Keratinocyte (primary cell): ENCODE results near the gene TFF1.

ENCODE experiments used
- EZH2 ChIP-seq: IDR thresholded peaks from one replicate; pipeline ENCODE4 v1.6.1; 2012; ENCODE audit warnings: inconsistent platforms, mild to moderate bottlenecking, low read length, moderate library complexity
- TF ChIP-seq, protein P1 (sequence below), 3 experiments: IDR thresholded peaks in 1 of 3; conservative IDR thresholded peaks in 1 of 3; optimal IDR thresholded peaks in 1 of 3; 2 replicates in 2 of 3; 3 replicates in 1 of 3; pipeline versions ENCODE3 to v1.5.1; 2011; ENCODE audit warnings: low read length in 3 of 3, mild to moderate bottlenecking in 3 of 3, moderate library complexity in 2 of 3, control low read depth in 1 of 3, inconsistent platforms in 1 of 3; ENCODE audit not compliant: insufficient read depth in 2 of 3; ENCODE audit errors: extremely low read depth in 1 of 3

- TF ChIP-seq, protein P1, sequence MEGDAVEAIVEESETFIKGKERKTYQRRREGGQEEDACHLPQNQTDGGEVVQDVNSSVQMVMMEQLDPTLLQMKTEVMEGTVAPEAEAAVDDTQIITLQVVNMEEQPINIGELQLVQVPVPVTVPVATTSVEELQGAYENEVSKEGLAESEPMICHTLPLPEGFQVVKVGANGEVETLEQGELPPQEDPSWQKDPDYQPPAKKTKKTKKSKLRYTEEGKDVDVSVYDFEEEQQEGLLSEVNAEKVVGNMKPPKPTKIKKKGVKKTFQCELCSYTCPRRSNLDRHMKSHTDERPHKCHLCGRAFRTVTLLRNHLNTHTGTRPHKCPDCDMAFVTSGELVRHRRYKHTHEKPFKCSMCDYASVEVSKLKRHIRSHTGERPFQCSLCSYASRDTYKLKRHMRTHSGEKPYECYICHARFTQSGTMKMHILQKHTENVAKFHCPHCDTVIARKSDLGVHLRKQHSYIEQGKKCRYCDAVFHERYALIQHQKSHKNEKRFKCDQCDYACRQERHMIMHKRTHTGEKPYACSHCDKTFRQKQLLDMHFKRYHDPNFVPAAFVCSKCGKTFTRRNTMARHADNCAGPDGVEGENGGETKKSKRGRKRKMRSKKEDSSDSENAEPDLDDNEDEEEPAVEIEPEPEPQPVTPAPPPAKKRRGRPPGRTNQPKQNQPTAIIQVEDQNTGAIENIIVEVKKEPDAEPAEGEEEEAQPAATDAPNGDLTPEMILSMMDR (optimal IDR thresholded peaks at IDR 0.05 in 1 of 3, IDR thresholded peaks at IDR 0.05 in 1 of 3, conservative IDR thresholded peaks at IDR 0.05 in 1 of 3; ENCODE audit: extremely low read depth in 1 of 3, insufficient read depth in 2 of 3, low read length in 3 of 3) = no peak
- no peak for TF ChIP-seq EZH2
These were observed 38.2 kb upstream of the TFF1 start for GRCh38 chr21:42404539-42404938.
